ENCODE results near the gene JPH3.

DNA sequence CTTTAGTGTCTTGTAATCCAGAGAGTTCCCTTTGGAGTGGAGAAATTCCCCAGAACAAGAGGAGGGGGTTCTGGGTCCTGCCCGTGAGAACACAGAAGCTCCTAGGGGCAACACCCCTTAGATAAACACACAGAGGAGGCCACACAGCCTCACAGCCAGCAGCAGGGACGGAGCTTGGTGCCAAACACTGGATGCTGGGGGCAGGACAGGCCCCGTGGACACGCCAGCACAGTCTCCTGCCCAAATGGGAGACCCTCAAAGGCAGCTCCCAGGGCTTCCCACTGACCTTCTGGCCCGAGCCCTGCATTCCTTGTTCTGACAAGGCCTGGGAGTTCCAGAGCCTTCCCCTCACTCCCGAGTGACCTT is 31.8 kb upstream of the JPH3 start:
- TF ChIP-seq SUZ12 (IDR thresholded peaks at IDR 0.05) (no peak), FOXM1 (IDR thresholded peaks at IDR 0.05; ENCODE audit: borderline replicate concordance) (no peak), SP1 (IDR thresholded peaks at IDR 0.05) (no peak), ARNT (IDR thresholded peaks at IDR 0.05) (no peak), ELF4 (IDR thresholded peaks at IDR 0.05) (no peak), FOXK2 (IDR thresholded peaks at IDR 0.05) (no peak), TARDBP (IDR thresholded peaks at IDR 0.05) (no peak), FOXA1 (IDR thresholded peaks at IDR 0.05) (no peak)

Data from HEK293T (cell line).